ENCODE results near the gene RGS11. TPM values are rescaled to one million over a fixed set of nuclear protein-coding genes. Genes with fewer than 3 reads are reported as not detected.

RGS11 gene
- total RNA-seq, 1 experiment from 2014 or later = 10.2 TPM

DNA sequence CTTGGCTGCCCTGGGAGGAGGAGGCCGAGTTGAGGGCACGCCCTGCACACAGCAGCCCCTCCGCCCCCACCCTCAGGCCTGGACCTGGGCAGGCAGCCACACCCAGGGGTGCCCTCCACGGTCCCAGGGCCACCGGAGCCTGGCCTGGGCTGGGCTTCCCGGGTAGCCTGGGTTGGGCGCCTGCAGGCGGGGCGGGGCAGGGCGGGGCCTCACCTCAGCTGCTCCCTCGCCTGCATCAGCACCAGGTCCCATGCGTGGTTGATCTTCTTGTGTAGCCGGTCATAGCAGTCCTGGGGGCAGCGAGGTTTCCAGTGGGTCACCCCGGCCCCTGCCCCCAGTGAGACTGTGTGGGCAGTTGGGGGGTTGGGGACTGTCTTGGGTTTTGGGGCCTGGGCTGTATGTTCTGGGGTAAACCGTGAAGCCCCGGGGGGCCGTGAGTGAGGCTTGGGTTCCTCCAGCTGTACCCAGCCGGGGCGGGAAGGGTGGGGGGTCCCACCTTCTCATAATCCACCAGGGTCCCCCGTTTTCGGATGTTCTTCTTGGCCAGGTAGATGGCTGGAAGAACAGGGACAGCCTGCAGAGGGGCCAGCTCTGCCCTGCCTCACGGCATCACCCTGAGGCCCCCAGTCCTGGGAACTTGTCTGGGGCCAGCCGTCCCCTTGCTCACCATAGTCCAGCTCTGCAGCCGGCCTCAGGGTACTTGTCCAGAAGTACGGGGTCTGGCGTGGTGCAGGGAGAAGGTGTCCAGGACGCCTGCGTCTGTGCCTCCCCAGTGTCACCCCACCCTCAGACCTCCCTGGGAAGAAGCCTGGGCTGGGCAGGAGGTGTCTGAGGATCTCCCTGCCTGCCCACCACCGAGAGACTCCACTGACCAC, 2.0 kb downstream of the RGS11 start:
- TF ChIP-seq, protein P1, sequence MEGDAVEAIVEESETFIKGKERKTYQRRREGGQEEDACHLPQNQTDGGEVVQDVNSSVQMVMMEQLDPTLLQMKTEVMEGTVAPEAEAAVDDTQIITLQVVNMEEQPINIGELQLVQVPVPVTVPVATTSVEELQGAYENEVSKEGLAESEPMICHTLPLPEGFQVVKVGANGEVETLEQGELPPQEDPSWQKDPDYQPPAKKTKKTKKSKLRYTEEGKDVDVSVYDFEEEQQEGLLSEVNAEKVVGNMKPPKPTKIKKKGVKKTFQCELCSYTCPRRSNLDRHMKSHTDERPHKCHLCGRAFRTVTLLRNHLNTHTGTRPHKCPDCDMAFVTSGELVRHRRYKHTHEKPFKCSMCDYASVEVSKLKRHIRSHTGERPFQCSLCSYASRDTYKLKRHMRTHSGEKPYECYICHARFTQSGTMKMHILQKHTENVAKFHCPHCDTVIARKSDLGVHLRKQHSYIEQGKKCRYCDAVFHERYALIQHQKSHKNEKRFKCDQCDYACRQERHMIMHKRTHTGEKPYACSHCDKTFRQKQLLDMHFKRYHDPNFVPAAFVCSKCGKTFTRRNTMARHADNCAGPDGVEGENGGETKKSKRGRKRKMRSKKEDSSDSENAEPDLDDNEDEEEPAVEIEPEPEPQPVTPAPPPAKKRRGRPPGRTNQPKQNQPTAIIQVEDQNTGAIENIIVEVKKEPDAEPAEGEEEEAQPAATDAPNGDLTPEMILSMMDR (IDR thresholded peaks at IDR 0.05) = no peak
- TF ChIP-seq TCF7L2 (IDR thresholded peaks at IDR 0.05; ENCODE audit: low read depth, low read length) = no peak
- no peak for TF ChIP-seq POLR2AphosphoS5 (IDR thresholded peaks at IDR 0.05; ENCODE audit: low read depth, low read length)
- no peaks in the 10 kb centered on the region for H3K27me3 ChIP-seq (ENCODE audit: control insufficient read depth, insufficient read depth, low read length)
- H3K9me3 ChIP-seq (ENCODE audit: control insufficient read depth, insufficient read depth, low read depth, low read length) = no peaks in the 10 kb centered on the region
- BruUV-seq (replicated peaks) = no TSS peak
- intact Hi-C loops (cut with micrococcal nuclease; ENCODE audit: unreplicated experiment) = no loop called here
- in situ Hi-C loops (cut with HindIII; ENCODE audit: low pct_unique_long_range_greater_than_20kb, low sequenced_read_pairs) = no loop called here
- H3K36me3 ChIP-seq (ENCODE audit: control insufficient read depth, insufficient read depth, low read length) = no peaks in the 10 kb centered on the region
- peaks cover 6% of the 10 kb centered on the region; the same call in 1 of the 2 replicates for H3K4me1 ChIP-seq (ENCODE audit: control insufficient read depth, insufficient read depth, low read length)
- DNase-seq (ENCODE audit: low read depth, low spot score) = no peak
- POLR2A ChIA-PET = no interaction called here
- no peak overlapping the region for H3K27ac ChIP-seq (ENCODE audit: low read length)
- H3K4me3 ChIP-seq (ENCODE audit: low read depth in 2 of 2, low read length in 2 of 2) = no peak overlapping the region
- CTCF ChIA-PET = interaction anchor here (0.6 kb wide), 1 partner anchor 89 kb away, joined by 3 read pairs; no protein-coding TSS in a partner anchor
- peak; percentile 66 for ATAC-seq

DNA sequence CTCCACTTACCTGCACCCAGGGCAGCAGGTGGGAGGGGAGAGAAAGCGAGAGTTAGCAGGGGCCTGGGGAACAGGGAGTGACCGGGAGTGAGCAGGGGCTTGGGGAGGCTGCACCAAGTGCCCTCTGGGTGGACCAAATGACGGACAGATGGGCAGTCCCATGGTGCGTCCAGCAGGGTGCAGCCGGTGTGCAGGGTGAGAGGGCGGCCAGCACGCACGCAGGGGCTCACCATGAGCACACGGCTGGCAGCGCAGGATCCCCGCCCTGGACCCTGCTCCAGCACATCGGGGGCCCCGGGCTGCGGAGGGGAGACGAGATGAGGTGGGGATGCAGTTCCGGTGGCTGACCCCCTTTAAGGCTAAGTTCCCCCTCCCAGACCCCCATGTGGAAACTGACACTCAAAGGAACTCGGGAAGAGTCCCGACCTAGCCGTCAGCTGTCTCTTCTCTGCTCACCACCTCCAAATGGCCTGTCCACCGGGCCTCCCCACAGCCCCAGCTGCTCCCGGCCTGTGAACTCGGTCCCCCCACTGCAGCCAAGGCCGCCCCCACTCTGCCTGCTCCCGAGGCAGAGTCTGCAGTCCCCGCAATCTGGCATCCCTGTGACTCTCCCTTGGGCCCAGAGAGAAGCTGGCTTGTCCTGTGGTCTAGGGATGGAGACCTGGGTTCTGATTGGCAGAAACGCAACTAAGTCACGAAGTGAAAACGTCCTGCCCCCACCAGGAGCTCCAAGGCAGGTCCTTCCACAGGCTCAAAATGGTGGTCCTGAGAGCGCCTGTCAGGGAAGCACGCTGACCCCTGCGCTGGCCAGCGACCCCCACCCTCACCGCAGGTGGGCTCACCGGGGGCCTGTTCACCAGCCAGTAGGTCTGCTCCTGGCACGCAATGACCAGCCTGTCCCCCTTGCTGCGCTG, 2.9 kb downstream of the RGS11 start:
- no peak overlapping the region for H3K27ac ChIP-seq (ENCODE audit: low read length)
- DNase-seq (ENCODE audit: low read depth, low spot score) = no peak
- intact Hi-C loops (cut with micrococcal nuclease; ENCODE audit: unreplicated experiment) = no loop called here
- TF ChIP-seq, protein P1 (IDR thresholded peaks at IDR 0.05) = no peak
- no peak for TF ChIP-seq SIN3A (IDR thresholded peaks at IDR 0.05; ENCODE audit: borderline replicate concordance, insufficient read depth, low read depth, low read length)
- TF ChIP-seq POLR2AphosphoS5 (IDR thresholded peaks at IDR 0.05; ENCODE audit: low read depth, low read length) = no peak
- TF ChIP-seq, protein P2, sequence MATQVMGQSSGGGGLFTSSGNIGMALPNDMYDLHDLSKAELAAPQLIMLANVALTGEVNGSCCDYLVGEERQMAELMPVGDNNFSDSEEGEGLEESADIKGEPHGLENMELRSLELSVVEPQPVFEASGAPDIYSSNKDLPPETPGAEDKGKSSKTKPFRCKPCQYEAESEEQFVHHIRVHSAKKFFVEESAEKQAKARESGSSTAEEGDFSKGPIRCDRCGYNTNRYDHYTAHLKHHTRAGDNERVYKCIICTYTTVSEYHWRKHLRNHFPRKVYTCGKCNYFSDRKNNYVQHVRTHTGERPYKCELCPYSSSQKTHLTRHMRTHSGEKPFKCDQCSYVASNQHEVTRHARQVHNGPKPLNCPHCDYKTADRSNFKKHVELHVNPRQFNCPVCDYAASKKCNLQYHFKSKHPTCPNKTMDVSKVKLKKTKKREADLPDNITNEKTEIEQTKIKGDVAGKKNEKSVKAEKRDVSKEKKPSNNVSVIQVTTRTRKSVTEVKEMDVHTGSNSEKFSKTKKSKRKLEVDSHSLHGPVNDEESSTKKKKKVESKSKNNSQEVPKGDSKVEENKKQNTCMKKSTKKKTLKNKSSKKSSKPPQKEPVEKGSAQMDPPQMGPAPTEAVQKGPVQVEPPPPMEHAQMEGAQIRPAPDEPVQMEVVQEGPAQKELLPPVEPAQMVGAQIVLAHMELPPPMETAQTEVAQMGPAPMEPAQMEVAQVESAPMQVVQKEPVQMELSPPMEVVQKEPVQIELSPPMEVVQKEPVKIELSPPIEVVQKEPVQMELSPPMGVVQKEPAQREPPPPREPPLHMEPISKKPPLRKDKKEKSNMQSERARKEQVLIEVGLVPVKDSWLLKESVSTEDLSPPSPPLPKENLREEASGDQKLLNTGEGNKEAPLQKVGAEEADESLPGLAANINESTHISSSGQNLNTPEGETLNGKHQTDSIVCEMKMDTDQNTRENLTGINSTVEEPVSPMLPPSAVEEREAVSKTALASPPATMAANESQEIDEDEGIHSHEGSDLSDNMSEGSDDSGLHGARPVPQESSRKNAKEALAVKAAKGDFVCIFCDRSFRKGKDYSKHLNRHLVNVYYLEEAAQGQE (IDR thresholded peaks at IDR 0.05; ENCODE audit: insufficient read depth in 1 of 2, low read depth in 2 of 2, low read length in 1 of 2) = no peak
- no peak for TF ChIP-seq TCF7L2 (IDR thresholded peaks at IDR 0.05; ENCODE audit: low read depth, low read length)
- BruUV-seq (replicated peaks) = no TSS peak
- POLR2A ChIA-PET = no interaction called here
- no peak overlapping the region for H3K4me3 ChIP-seq (ENCODE audit: low read depth in 2 of 2, low read length in 2 of 2)
- peaks cover 6% of the 10 kb centered on the region; the same call in 1 of the 2 replicates for H3K4me1 ChIP-seq (ENCODE audit: control insufficient read depth, insufficient read depth, low read length)
- H3K36me3 ChIP-seq (ENCODE audit: control insufficient read depth, insufficient read depth, low read length) = no peaks in the 10 kb centered on the region
- 0 out of 2 replicates have a peak, but pooled peaks have one; percentile 22 for ATAC-seq
- H3K27me3 ChIP-seq (ENCODE audit: control insufficient read depth, insufficient read depth, low read length) = no peaks in the 10 kb centered on the region
- CTCF ChIA-PET = interaction anchor here (0.6 kb wide), 1 partner anchor 90 kb away, joined by 3 read pairs; no protein-coding TSS in a partner anchor
- in situ Hi-C loops (cut with HindIII; ENCODE audit: low pct_unique_long_range_greater_than_20kb, low sequenced_read_pairs) = no loop called here
- H3K9me3 ChIP-seq (ENCODE audit: control insufficient read depth, insufficient read depth, low read depth, low read length) = no peaks in the 10 kb centered on the region

All from Panc1 (cell line).